Ectodermal cell (in vitro differentiated cells): ENCODE data around the gene NOXO1.

Experiments
- H3K27ac ChIP-seq: 2 replicates; pipeline ENCODE4 v1.7.0; 2013; ENCODE audit warnings: mild to moderate bottlenecking, low read depth, low read length; ENCODE audit not compliant: insufficient read depth, poor library complexity, severe bottlenecking
- H3K27me3 ChIP-seq: 2 replicates; pipeline ENCODE4 v1.7.0; 2013; ENCODE audit warnings: mild to moderate bottlenecking, low read length; ENCODE audit not compliant: insufficient read depth, control insufficient read depth, poor library complexity, severe bottlenecking
- H3K36me3 ChIP-seq: one replicate; pipeline ENCODE4 v1.7.0; 2013; ENCODE audit warnings: low read length; ENCODE audit not compliant: control insufficient read depth, insufficient read depth
- H3K4me1 ChIP-seq: one replicate; pipeline ENCODE4 v1.7.0; 2013; ENCODE audit warnings: low read length; ENCODE audit not compliant: control insufficient read depth, insufficient read depth
- H3K4me3 ChIP-seq: 2 replicates; pipeline ENCODE4 v1.7.0; 2013; ENCODE audit warnings: low read depth, low read length, control low read depth; ENCODE audit not compliant: insufficient read depth
- H3K9me3 ChIP-seq: 2 replicates; pipeline ENCODE4 v1.7.0; 2013; ENCODE audit warnings: mild to moderate bottlenecking, low read length, moderate library complexity; ENCODE audit not compliant: control insufficient read depth
- WGBS, 2 experiments: methylation state at CpG; one replicate each; pipeline ENCODE4 v1.1.7; 2013; ENCODE audit warnings: missing lambda C conversion rate in 2 of 2; 5-methylcytosine and 5-hydroxymethylcytosine counted together

The NOXO1 gene

GRCh38 chr16:1997494-1998359, 16.5 kb upstream of the NOXO1 start:
- no peak overlapping the region for H3K4me3 ChIP-seq
- peaks cover 38% of the 10 kb centered on the region for H3K36me3 ChIP-seq
- WGBS, 2 experiments, result 94 to 96% methylated on average over 26 of the region's 26 CpGs
- no peaks in the 10 kb centered on the region for H3K9me3 ChIP-seq
- no peaks in the 10 kb centered on the region for H3K4me1 ChIP-seq
- H3K27ac ChIP-seq, result no peak overlapping the region
- peaks cover 5% of the 10 kb centered on the region for H3K27me3 ChIP-seq

- H3K9me3 ChIP-seq, result no peaks in the 10 kb centered on the region
- peaks cover 43% of the 10 kb centered on the region for H3K27me3 ChIP-seq
- peaks cover 2% of the 10 kb centered on the region for H3K36me3 ChIP-seq
- H3K27ac ChIP-seq, result no peak overlapping the region
- no peak overlapping the region for H3K4me3 ChIP-seq
- 76 to 78% methylated on average over 2 of the region's 2 CpGs for WGBS, 2 experiments
- H3K4me1 ChIP-seq, result peaks cover 15% of the 10 kb centered on the region
Measured at GRCh38 chr16:1993731-1994131, 12.5 kb upstream of the NOXO1 start.

- Histone ChIP-seq H3K4me1 (peaks cover 15% of the 10 kb centered on the region), H3K27me3 (peaks cover 49% of the 10 kb centered on the region), H3K4me3 (no peak overlapping the region), H3K27ac (no peak overlapping the region), H3K9me3 (no peaks in the 10 kb centered on the region), H3K36me3 (no peaks in the 10 kb centered on the region)
- 84 to 86% methylated on average over 50 of the region's 50 CpGs for WGBS, 2 experiments
Measured at GRCh38 chr16:1992704-1993317, 11.5 kb upstream of the NOXO1 start.

- WGBS, 2 experiments, result 15 to 16% methylated on average over 96 of the region's 96 CpGs
- no peak overlapping the region for H3K27ac ChIP-seq
Measured at GRCh38 chr16:1991948-1992703, 10.9 kb upstream of the NOXO1 start.

GRCh38 chr16:1991588-1991947, 10.3 kb upstream of the NOXO1 start:
- Histone ChIP-seq H3K27me3 (peaks cover 49% of the 10 kb centered on the region), H3K9me3 (no peaks in the 10 kb centered on the region), H3K27ac (no peak overlapping the region), H3K36me3 (peaks cover 6% of the 10 kb centered on the region), H3K4me3 (peak overlapping the region; percentile 10), H3K4me1 (peaks cover 15% of the 10 kb centered on the region)
- whole genome bisulfite sequencing, 2 experiments, result 23 to 24% methylated on average over 22 of the region's 22 CpGs

More at GRCh38 chr16:1991948-1992703, 10.9 kb upstream of the NOXO1 start:
- Histone ChIP-seq H3K27me3 (peaks cover 49% of the 10 kb centered on the region), H3K36me3 (peaks cover under 1% of the 10 kb centered on the region), H3K9me3 (no peaks in the 10 kb centered on the region), H3K4me1 (peaks cover 15% of the 10 kb centered on the region), H3K4me3 (peak overlapping the region; percentile 10)

GRCh38 chr16:1991135-1991551, 9.9 kb upstream of the NOXO1 start:
- peaks cover 15% of the 10 kb centered on the region for H3K4me1 ChIP-seq
- H3K36me3 ChIP-seq, result peaks cover 10% of the 10 kb centered on the region
- no peak overlapping the region for H3K27ac ChIP-seq
- no peaks in the 10 kb centered on the region for H3K9me3 ChIP-seq
- WGBS, 2 experiments, result 15% methylated on average over 18 of the region's 18 CpGs
- peaks cover 49% of the 10 kb centered on the region for H3K27me3 ChIP-seq
- H3K4me3 ChIP-seq, result peak overlapping the region; percentile 42

- WGBS, 2 experiments, result 2% methylated on average over 50 of the region's 50 CpGs
- Histone ChIP-seq H3K36me3 (peaks cover 16% of the 10 kb centered on the region), H3K27me3 (peaks cover 49% of the 10 kb centered on the region), H3K9me3 (no peaks in the 10 kb centered on the region), H3K4me3 (peak overlapping the region; percentile 42), H3K4me1 (peaks cover 15% of the 10 kb centered on the region), H3K27ac (no peak overlapping the region)
Measured at GRCh38 chr16:1990351-1991134, 9.3 kb upstream of the NOXO1 start.

GRCh38 chr16:1990101-1990350, 8.8 kb upstream of the NOXO1 start:
- Histone ChIP-seq H3K36me3 (peaks cover 18% of the 10 kb centered on the region), H3K4me1 (peaks cover 15% of the 10 kb centered on the region), H3K4me3 (peak overlapping the region; percentile 42), H3K27ac (no peak overlapping the region), H3K9me3 (no peaks in the 10 kb centered on the region), H3K27me3 (peaks cover 49% of the 10 kb centered on the region)
- 0 to 1% methylated on average over 23 to 25 of the region's 25 CpGs for WGBS, 2 experiments

GRCh38 chr16:1989209-1990100, 8.2 kb upstream of the NOXO1 start, which contains the start of gene SYNGR3:
SYNGR3 (plus strand) TSS chr16:1989970; CDS start chr16:1990103, 133 bp downstream.
- H3K4me3 ChIP-seq, result peak within 1 kb of the TSS; percentile 42
- H3K27me3 ChIP-seq, result peaks cover 49% of the 10 kb centered on the region
- H3K9me3 ChIP-seq, result no peaks in the 10 kb centered on the region
- peaks cover 18% of the 10 kb centered on the region for H3K36me3 ChIP-seq
- H3K27ac ChIP-seq, result no peak within 1 kb of the TSS
- H3K4me1 ChIP-seq, result peaks cover 15% of the 10 kb centered on the region
- WGBS, 2 experiments, result 9% methylated on average over 67 of the region's 67 CpGs
